ENCODE results near the gene MDGA2.

GRCh38 chr14:47705683-47706082 lies 30.3 kb upstream of the MDGA2 start:
- TF ChIP-seq SIN3A (IDR thresholded peaks at IDR 0.05; ENCODE audit: low read depth) (no peak), POLR2A (IDR thresholded peaks at IDR 0.05; ENCODE audit: borderline replicate concordance, extremely low read depth, insufficient read depth, insufficient read length) (no peak), RAD21 (IDR thresholded peaks at IDR 0.05; ENCODE audit: low read depth) (no peak), MAX (IDR thresholded peaks at IDR 0.05) (no peak), EZH2 (IDR thresholded peaks at IDR 0.05) (no peak)
- TF ChIP-seq, protein P1, sequence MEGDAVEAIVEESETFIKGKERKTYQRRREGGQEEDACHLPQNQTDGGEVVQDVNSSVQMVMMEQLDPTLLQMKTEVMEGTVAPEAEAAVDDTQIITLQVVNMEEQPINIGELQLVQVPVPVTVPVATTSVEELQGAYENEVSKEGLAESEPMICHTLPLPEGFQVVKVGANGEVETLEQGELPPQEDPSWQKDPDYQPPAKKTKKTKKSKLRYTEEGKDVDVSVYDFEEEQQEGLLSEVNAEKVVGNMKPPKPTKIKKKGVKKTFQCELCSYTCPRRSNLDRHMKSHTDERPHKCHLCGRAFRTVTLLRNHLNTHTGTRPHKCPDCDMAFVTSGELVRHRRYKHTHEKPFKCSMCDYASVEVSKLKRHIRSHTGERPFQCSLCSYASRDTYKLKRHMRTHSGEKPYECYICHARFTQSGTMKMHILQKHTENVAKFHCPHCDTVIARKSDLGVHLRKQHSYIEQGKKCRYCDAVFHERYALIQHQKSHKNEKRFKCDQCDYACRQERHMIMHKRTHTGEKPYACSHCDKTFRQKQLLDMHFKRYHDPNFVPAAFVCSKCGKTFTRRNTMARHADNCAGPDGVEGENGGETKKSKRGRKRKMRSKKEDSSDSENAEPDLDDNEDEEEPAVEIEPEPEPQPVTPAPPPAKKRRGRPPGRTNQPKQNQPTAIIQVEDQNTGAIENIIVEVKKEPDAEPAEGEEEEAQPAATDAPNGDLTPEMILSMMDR (IDR thresholded peaks at IDR 0.05 in 2 of 3, conservative IDR thresholded peaks at IDR 0.05 in 1 of 3; ENCODE audit: borderline replicate concordance in 1 of 3, insufficient read depth in 1 of 3, low read depth in 2 of 3, low read length in 2 of 3): no peak
